Heart left ventricle (tissue), 16 donors: ENCODE data around the gene TMEM258. TPM values are rescaled to one million over a fixed set of nuclear protein-coding genes. Genes with fewer than 3 reads are reported as not detected.

Source experiments
- ATAC-seq, 4 donors: fragments of 200-7000 bp; cut with Tn5 transposase; one replicate each; pipeline ENCODE4 v1.9.1; 2020 to 2022; ENCODE audit warnings: moderate library complexity in 4 of 4, mild to moderate bottlenecking in 3 of 4, moderate number of reproducible peaks in 1 of 4
- DNase-seq, 5 donors: peaks; one replicate each; pipeline ENCODE4 v3.0.0-alpha.2; 2020
- H3K27ac ChIP-seq, 12 donors: fragments of 200-600 bp; sonication (generic) in 4 of 12; one replicate each; pipeline versions ENCODE4 v1.5.0 to v1.8.0; 2016 to 2022; ENCODE audit warnings: mild to moderate bottlenecking in 2 of 12
- H3K27me3 ChIP-seq, 9 donors: fragments of 200-600 bp; sonication (generic) in 2 of 9; one replicate each; pipeline versions ENCODE4 v1.5.1 to v1.8.0; 2016 to 2022; ENCODE audit warnings: mild to moderate bottlenecking in 3 of 9
- H3K36me3 ChIP-seq, 9 donors: fragments of 200-600 bp; sonication (generic) in 2 of 9; one replicate each; pipeline versions ENCODE4 v1.5.0 to v1.8.0; 2018 to 2022; ENCODE audit warnings: mild to moderate bottlenecking in 2 of 9
- H3K4me1 ChIP-seq, 12 donors: fragments of 200-600 bp; sonication (generic) in 4 of 12; one replicate each; pipeline versions ENCODE4 v1.5.0 to v1.8.0; 2016 to 2022; ENCODE audit warnings: mild to moderate bottlenecking in 3 of 12
- H3K4me3 ChIP-seq, 12 donors: fragments of 200-600 bp; sonication (generic) in 4 of 12; one replicate each; pipeline versions ENCODE4 v1.5.0 to v1.8.0; 2017 to 2022; ENCODE audit warnings: mild to moderate bottlenecking in 9 of 12, moderate library complexity in 4 of 12
- H3K9me3 ChIP-seq, 12 donors: fragments of 200-600 bp; sonication (generic) in 4 of 12; one replicate each; pipeline versions ENCODE4 v1.5.0 to v1.8.0; 2016 to 2022; ENCODE audit warnings: mild to moderate bottlenecking in 1 of 12
- CTCF ChIP-seq, 12 donors: fragments of 200-600 bp; sonication (generic) in 4 of 12; IDR thresholded peaks; one replicate each; pipeline versions ENCODE4 v1.5.0 to v1.8.0; 2018 to 2022; ENCODE audit warnings: antibody characterized with exemption in 12 of 12, mild to moderate bottlenecking in 5 of 12
- POLR2A ChIP-seq, 2 donors: fragments of 450-650 bp; IDR thresholded peaks; one replicate each; pipeline ENCODE4 v1.6.1; 2017; ENCODE audit warnings: antibody characterized with exemption in 2 of 2, mild to moderate bottlenecking in 2 of 2, moderate library complexity in 2 of 2
- WGBS, 4 donors: extraction: QIAGEN DNeasy Blood & Tissue Kit in 2 of 4; methylation state at CpG; one replicate each; pipeline versions ENCODE4 v1.1.5 to v1.1.7; 2013 to 2018; 5-methylcytosine and 5-hydroxymethylcytosine counted together
- intact Hi-C, 10 donors: fragments of 100-400 bp; cut with DNase I; formaldehyde crosslinking; loops; one replicate each; pipeline versions ENCODE4 v1.11.1 to v1.14.2; 2022
- polyA plus RNA-seq, 2 donors: library from polyadenylated mRNA; stranded (reverse); fragments of 200-250 nt; gene quantifications; one replicate each; pipeline ENCODE4 v1.2.3, GENCODE V29; 2013
- total RNA-seq, 9 donors: library from RNA; depleted of rRNA in 2 of 9; stranded (reverse); fragments of >200 nt in 2 of 9; fragmentation: NEBNext Ultra II Directional in 3 of 9; extraction: Animal tissue kit (Norgen Biotek cat#: 25700) in 3 of 9; gene quantifications; one replicate each; pipeline versions ENCODE4 v1.1.0 to v1.2.4, GENCODE V29; 2016 to 2023
- donor health status: ischemic (EF 13 %, LVEDD 7.1; RV severe dilation, severe dysfunction).
- donor health status: healthy with polysubstance abuse.
- donor health status: DM: no; HTN: yes; CAD: no.
- donor health status: DM: no; HTN: no; CAD: no.
- donor health status: ischemic (EF 25% LVEDD 6.9; RV normal size, moderate dysfunction).
- donor health status: ischemic (EF 25% LVEDD 5.7; RV mildly dilated, moderate dysfunction).
- donor health status: healthy.
- donor health status: DM: yes; HTN: yes; CAD: no.
- donor health status: ischemic (EF 35%, LVEDD 5.7; RV mildly dilated, moderate dysfunction).
- donor health status: nonischemic (EF 11% LVEDD 7.7; RV severe dilation, severe dysfunction).
- donor health status: DM: yes; HTN: yes; CAD: no.
- donor health status: PGD.
- donor health status: ischemic (EF 29% LVEDD 5.4; RV normal size, mild dysfunction).
- donor health status: nonischemic (EF 23%, LVEDD 6.1; RV moderate dilation, normal function).

Gene TMEM258
- total and polyA plus RNA-seq, 11 donors = 48.0 to 139 (median 109) TPM

- intact Hi-C loops = no loop called here
- TF ChIP-seq CTCF (IDR thresholded peaks at IDR 0.05) = no peak
- no peak for TF ChIP-seq POLR2A (IDR thresholded peaks at IDR 0.05)
- peaks cover 0 to 12% (median 8%) of the 10 kb centered on the region in 12 donors for H3K4me1 ChIP-seq
- DNase-seq = peak in 1 of 5 donors; percentile 28
- H3K36me3 ChIP-seq = peaks cover 0 to 3% (median 0%) of the 10 kb centered on the region in 9 donors
- WGBS, 4 donors = 89 to 95% (median 93%) methylated on average over 11 of the region's 11 CpGs
- no peak overlapping the region for H3K27ac ChIP-seq
- H3K4me3 ChIP-seq = no peak overlapping the region
- H3K9me3 ChIP-seq = no peaks in the 10 kb centered on the region
- no peaks in the 10 kb centered on the region for H3K27me3 ChIP-seq
- ATAC-seq = no peak
These were observed 14.0 kb downstream of the TMEM258 start for GRCh38 chr11:61778357-61778886.

GRCh38 chr11:61777234-61778090 is 14.9 kb downstream of the TMEM258 start:
- Histone ChIP-seq H3K36me3 (no peaks in the 10 kb centered on the region), H3K4me1 (peaks cover 0 to 15% (median 8%) of the 10 kb centered on the region in 12 donors), H3K9me3 (no peaks in the 10 kb centered on the region), H3K4me3 (peak overlapping the region in 9 of 12 donors; percentile 17 to 41 (median 29)), H3K27ac (peak overlapping the region in 1 of 12 donors; percentile 27), H3K27me3 (no peaks in the 10 kb centered on the region)
- DNase-seq (peak; percentile 54 to 77 (median 67)), ATAC-seq (peak in 3 of 4 donors; percentile 58 to 78 (median 70))
- intact Hi-C loops = no loop called here
- TF ChIP-seq CTCF (IDR thresholded peaks at IDR 0.05) (no peak), POLR2A (IDR thresholded peaks at IDR 0.05) (no peak)
- WGBS, 4 donors = 35 to 60% (median 43%) methylated on average over 35 to 67 of the region's 67 CpGs

- DNase-seq = peak in 2 of 5 donors; percentile 55 to 63
- H3K36me3 ChIP-seq = no peaks in the 10 kb centered on the region
These were observed 15.8 kb downstream of the TMEM258 start for GRCh38 chr11:61776561-61777075.

More at GRCh38 chr11:61776561-61777075, 15.8 kb downstream of the TMEM258 start:
- TF ChIP-seq POLR2A (IDR thresholded peaks at IDR 0.05) (no peak), CTCF (IDR thresholded peaks at IDR 0.05) (peak; percentile 27 to 67 (median 50))
- Histone ChIP-seq H3K9me3 (no peaks in the 10 kb centered on the region), H3K27me3 (no peaks in the 10 kb centered on the region), H3K27ac (peak overlapping the region in 1 of 12 donors; percentile 27), H3K4me3 (no peak overlapping the region), H3K4me1 (peaks cover 0 to 20% (median 8%) of the 10 kb centered on the region in 12 donors)
- peak in 3 of 4 donors; percentile 8 to 51 (median 33) for ATAC-seq
- intact Hi-C loops = no loop called here
- WGBS, 4 donors = 70 to 77% (median 72%) methylated on average over 6 to 9 of the region's 9 CpGs
